Left kidney (tissue), 2 donors: ENCODE measurements around the gene ORC3. TPM values are rescaled to one million over a fixed set of nuclear protein-coding genes. Genes with fewer than 3 reads are reported as not detected.
A peak's percentile ranks its signal among the peaks of the same experiment; 100 is the strongest.
"Not testable (repeated sequence)": the region's sequence is repeated elsewhere in the genome, so short reads cannot be mapped to it uniquely, and the experiment has no call there.

Experiments used
- DNase-seq: peaks from one replicate; pipeline ENCODE4 v3.0.0-alpha.2; 2013
- polyA plus RNA-seq: library from polyadenylated mRNA; unstranded; fragments of 120-200 nt; gene quantifications from one replicate; pipeline ENCODE4 v1.2.1, GENCODE V29; 2013; ENCODE audit not compliant: insufficient read length

Gene ORC3
- polyA plus RNA-seq, 1 donor = 47.5 TPM

DNA sequence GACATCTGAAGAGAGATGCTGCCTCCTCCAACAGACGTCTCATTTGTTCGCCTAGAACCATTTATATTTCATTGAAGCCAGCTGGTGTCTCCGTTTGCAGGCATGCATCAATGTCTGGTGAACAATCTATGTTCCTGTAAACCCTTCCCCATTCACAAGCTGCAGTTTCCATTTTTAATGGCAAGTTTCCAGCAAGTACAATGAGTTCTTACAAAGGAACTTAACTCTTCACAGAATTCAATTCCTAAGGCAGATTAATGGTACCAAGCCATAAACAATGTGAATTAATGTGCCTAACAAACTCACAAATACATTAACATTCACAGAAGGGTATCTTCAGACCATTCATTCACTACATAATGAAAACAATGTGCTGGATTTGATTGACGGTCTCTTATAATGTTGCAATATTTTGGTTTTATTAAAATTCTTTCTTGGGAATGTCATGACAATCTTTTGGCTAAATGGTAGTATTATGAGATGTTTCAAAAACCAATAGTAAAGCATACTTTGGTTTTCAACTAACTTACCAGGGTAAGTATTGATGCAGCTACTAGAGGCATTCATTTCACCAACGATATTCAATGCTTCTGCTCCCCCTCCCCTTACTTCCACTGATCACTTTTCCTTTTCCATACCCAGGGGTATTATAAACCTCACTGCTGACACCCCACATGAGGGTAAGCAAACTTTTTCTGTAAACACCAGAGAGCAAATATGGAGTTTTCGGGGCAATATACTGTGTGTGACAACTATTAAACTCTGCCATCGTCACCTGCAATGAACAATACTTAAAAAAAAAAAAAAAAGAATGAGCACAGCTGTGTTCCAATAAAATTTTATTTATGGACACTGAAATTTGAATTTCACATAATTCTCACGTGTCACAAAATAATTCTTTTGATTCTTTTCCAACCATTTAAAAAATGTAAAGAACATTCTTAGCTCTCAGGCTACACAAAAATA lies 107.9 kb downstream of the ORC3 start:
- DNase-seq = peak; percentile 76

DNA sequence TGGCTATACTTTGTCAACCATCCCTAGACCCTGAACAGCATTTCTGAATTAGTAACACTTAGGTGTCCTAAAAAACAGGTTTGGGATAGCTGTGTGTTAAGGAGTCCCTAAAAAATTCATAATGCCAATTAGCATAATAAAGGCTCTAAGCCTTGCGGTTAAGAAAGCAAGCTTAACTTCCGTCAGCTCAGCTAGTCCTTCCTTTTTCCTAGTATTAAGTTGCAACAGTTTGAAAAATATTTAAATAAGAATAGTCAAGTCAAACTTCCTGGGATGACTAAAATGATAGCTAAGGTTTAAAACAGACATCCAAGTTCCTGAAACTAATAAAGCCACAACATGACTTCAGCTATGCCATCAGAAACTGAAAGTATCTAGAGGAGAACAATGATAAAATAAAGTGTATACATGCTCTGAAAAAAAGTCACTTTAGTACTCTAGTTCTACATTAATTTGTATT lies 108.6 kb downstream of the ORC3 start:
- DNase-seq = no peak

DNA sequence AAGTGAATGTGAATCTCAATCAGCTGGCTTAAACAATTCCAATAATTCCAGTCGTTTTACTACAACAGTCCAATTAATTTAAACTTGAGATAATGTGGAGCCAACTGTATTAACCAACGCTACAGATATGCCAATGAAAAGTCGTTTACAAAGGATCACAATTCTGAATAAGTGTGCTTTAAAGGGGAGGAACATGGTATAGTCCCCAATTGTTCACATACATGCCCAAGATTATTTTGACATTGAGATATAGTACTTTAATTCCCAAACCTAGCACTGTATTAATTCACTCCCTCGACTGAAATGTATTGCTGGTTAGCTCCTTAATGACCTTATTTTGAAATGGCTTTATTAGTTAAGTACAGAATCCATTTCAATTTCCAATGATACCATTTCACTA lies 109.6 kb downstream of the ORC3 start:
- DNase-seq = no peak

DNA sequence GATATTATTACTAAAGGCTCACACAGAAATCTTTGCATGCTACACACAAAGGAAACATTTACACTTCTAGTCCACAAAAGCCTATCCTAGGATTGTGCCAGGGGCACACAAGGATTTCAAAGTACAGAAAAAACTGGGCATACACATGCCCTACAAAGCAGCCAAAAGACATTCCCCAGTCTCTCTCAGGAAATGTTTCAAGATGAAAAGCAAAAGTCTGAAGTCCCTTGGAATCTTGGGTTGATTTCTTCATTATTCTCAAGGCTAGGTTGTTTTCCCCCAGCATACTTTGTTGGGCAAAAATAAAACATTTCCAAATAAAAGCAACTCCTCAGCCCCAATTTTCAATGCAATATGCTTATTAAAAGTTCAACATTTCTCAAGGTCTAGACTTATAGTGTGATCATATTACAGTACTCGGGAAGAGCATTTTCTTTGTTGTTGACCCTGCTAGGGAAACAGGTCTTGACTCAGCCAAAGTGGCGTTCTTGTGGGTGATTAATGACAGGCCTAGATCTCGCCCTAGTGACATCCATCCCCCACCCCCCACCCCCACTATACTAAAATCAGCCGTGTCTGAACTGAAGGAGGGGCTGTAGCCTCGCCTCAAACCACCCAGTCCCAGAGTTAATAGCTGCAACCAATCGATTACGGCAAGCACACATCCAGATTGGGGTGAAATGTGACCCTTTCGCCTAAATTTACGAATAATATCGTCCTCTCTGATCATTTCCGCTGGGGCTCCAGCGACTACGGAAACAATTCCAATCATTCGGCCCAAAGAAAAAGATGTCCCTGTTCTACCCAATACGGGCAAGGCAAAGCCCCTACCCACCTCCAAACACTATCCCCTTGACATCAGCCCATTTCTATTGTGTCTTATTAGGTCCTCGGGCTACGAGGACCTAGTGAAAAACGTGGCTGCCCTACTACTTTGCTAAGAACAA lies 110.7 kb downstream of the ORC3 start:
- DNase-seq = peak; percentile 67

DNA sequence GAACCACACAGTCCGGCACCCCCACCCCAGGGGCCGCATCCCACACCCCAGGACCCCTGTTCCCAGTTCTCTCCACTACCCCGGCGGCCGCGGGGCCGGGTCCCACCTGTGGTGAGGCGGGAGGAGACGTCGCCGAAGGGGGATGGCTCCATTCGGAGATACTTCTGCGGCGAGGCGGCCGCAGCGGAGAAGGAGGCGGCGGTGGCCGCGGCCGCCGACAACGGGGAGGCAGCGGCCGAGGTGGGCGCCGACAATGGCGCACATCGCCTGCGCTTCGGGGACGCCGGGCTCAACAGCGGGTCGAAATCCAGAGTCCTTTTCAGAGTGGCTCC lies 111.4 kb downstream of the ORC3 start:
- no peak for DNase-seq

DNA sequence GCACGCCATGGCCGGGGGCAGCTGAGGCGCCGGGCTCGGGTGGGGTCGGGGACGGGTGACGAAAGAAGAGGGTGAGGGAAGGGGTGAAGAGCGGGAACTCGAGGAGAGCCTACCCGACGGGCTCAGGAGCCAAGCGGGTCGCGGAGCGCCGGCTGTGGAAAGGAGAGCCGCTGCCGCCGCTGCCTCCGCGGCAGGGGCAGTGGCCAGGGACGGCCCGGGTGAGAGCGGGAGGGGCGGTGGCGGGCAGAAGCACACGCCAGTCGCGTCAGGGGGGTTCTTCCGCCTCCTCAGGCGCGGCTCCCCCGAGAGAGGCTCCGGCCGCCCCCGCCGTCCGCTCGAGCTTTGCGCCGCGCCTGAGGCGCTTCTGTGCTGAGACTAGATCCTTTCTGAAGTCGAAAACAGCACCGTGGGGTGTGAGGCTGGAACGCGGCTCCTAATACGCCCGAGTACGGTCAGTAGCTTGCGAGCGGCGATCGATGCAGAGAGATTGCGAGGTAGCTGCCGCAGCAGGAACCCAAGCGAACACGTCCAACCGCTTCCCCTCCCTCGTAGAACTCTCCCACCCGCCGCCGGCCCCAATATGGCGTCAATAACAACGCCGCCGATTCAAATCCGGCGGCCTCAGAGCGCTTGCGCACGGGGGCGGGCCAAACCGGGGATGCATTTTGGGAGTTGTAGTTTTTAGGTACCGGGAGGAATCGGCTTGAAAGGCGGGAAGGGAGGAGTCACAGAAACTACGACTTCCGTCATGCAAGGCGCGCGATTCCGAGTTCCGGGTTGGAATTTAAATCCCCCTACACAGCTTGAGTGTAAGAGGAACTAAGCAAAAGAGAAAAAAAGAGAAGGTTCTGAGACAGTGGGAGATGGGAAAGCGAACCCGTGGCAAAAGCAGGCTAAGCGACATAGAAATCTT lies 112.0 kb downstream of the ORC3 start, which contains the start of gene AKIRIN2:
Gene AKIRIN2, minus strand, starts transcription at position 558 of the 913 bp plus-strand sequence. Its CDS starts 549 bp downstream, at position 9.
- DNase-seq = peak; percentile 98

DNA sequence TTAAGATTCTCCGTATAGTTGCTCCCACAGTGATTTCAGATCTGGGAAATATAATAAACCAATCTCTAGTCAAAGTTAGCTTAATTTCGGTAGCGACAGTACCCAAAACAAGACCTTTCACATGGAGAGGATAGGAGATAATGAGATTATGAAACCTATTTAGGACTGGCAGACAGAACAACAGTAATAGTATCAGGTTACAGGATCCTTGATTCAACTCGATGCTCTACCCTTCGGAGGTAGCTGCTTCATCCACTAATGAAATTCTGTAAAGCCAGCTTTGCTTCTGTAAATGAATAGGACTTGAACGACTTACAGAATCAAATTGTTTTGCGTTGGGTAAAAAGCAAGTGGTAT lies 112.6 kb downstream of the ORC3 start:
- no peak for DNase-seq

DNA sequence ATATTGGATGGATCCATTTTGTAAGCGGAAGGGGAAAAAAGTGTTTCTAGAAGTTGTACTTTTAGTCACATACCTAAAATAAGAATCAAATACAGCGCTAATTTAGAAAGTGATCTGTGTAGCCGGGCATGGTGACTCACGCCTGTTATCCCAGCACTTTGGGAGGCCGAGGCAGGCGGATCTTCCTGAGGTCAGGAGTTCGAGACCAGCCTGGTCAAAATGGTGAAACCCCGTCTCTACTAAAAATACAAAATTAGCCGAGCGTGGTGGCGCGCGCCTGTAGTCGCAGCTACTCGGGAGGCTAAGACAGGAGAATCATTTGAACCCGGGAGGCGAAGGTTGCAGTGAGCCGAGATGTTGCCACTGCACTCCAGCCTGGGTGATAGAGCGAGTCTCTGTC lies 113.1 kb downstream of the ORC3 start:
- DNase-seq = not testable (repeated sequence)

DNA sequence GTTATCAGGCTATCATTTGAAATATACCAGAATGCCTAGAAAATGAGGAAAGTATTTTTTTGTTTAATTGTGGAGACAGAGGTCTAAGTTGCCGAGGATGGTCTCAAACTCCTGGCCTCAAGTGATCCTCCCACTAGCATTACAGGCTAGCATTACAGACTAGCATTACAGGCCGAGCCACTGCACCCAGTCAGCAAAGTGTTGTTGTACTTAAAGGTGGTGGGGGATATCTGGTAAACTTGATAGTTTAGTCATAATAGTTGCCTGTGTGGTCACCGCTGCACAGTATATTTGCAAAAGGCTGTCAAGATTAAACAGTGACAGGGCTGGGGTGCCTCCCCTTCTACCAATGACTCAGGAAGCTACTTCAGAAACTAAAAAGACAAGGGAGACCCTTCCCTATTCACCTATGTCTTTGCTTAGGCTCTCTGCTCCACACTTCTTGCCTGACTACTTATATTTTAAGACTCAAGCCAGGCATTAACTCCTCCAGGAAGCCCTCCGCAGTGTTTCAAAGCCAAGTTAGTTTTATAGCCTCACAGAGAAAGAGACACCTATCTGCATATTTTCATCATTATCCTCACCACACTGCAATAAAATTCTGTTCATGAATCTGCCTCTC lies 115.2 kb downstream of the ORC3 start:
- no peak for DNase-seq

DNA sequence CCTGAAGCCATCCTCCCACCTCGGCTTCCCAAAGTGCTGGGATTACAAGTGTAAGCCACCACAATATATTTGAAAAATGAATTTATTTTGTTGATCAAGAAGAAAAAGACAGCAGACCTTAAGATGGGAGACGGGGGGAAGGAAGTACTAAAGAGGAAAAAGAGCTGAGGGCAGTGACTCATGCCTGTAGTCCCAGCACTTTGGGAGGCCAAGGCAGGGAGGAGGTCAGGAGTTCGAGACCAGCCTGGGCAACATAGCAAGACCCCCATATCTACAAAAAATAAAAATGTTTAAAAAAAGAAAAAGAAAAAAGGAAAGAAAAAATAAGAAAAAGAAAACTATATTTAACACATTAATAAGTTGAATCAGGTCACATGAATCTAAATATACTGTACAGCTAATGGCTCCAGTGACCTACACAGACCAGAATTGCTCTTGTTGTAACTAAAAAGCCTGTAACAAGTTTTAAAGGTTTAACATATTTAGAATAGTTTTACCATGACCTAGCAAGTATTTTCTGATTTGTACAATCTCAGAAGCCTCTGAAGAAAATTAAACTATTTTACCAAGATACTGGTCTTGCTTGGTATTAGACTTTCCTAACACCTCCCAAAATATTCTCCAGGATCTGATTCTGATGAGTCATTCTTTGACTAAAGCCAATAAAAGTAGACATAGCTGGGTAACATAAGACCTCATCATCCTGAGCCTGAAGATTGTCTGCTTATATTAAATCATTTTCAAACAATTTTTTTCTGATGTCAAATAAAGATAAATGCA lies 116.4 kb downstream of the ORC3 start:
- DNase-seq = no peak

DNA sequence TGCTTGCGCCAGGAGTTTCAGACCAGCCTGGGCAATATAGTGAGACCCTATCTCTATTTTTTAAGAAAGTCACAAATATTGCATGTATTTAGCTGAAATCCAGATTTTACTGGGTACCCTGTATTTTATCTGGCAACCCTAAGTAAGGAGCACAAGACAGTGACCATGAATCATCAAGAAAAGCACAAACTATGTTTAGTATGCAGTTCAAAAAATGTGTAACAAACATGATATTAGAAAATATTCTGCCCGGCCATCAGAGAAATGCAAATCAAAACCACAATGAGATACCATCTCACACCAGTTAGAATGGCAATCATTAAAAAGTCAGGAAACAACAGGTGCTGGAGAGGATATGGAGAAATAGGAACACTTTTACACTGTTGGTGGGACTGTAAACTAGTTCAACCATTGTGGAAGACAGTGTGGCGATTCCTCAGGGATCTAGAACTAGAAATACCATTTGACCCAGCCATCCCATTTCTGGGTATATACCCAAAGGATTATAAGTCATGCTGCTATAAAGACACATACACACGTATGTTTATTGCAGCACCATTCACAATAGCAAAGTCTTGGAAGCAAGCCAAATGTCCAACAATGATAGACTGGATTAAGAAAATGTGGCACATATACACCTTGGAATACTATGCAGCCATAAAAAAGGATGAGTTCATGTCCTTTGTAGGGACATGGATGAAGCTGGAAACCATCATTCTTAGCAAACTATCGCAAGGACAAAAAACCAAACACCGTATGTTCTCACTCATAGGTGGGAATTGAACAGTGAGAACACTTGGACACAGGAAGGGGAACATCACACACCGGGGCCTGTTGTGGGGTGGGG lies 118.9 kb downstream of the ORC3 start:
- not testable (repeated sequence) for DNase-seq

DNA sequence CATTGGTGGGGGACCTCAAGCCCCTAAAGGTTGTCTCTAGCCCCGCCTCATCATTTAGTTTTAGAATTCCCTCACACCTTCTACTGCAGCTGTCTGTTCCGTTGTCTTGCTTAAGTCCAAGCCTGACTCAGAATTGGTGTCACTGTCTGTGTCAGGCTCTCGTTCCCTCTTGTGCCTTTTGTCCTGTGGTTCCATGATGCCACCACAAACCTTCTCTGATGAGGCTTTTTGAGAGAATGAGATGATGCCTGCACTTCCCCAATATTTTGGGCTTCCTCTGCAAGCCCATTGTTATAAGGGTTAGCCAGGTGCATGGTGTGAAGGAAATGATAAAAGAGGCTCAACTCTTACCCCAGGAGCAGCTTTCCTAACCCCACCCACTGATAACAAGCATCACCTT lies 120.2 kb downstream of the ORC3 start:
- no peak for DNase-seq

DNA sequence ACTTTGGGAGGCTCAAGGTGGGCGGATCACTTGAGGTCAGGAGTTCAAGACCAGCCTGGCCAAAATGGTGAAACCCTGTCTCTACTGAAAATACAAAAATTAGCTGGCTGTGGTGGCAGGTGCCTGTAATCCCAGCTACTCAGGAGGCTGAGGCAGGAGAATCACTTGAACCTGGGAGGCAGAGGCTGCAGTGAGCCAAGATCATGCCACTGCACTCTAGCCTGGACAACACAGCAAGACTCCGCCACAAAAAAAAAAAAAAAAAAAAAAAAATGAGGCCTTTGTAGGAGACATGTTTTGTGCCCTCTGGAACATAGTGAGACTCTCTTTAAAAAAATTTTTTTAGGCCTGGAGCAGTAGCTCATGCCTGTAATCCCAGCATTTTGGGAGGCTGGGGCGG lies 122.8 kb downstream of the ORC3 start:
- not testable (repeated sequence) for DNase-seq

DNA sequence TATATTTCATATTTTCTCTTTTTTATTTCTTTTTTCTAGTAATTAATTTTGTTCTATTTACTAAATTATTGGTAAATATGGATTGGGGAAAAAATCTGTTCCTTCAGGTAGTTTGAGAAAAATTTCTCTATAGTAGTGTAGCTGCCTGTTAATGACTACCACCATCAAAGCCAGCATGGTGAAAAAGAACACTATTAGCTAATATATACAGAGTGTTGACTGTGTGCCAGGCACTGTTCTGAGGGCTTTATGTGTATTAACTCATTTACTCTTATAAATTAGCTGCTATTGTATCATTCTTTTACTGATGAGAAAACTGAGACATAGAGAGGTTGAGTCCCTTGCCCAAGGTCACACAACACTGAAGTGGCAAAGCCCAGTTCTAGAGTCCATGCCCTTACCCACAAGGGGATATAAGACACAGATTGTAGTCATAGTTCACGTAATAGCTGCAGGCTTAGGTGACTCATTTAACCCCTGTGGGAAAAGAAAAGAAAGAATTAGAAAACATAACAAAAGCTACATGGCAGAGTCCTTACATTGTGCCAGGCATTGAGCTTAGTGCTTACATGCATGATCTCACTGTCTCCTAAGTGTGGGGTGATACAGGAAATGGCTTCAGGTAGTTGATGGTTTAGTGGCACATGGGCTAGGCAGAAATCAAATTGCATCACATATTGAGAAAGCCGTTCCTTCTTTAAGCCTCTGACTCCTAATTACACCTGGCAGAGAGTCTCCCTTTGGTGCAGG lies 124.3 kb downstream of the ORC3 start:
- no peak for DNase-seq
